Stimulated activated CD4-positive, alpha-beta T cell treated with anti-CD3 and anti-CD28 coated beads, Interleukin-15, amount 100 ng/mL, for 24 hours (primary cell): ENCODE data around the gene ESR2.
"Not testable (repeated sequence)": the region's sequence is repeated elsewhere in the genome, so short reads cannot be mapped to it uniquely, and the experiment has no call there.

Experiments
- DNase-seq: peaks from one replicate; pipeline ENCODE4 v3.0.0-alpha.2; 2020

ESR2 gene

DNA sequence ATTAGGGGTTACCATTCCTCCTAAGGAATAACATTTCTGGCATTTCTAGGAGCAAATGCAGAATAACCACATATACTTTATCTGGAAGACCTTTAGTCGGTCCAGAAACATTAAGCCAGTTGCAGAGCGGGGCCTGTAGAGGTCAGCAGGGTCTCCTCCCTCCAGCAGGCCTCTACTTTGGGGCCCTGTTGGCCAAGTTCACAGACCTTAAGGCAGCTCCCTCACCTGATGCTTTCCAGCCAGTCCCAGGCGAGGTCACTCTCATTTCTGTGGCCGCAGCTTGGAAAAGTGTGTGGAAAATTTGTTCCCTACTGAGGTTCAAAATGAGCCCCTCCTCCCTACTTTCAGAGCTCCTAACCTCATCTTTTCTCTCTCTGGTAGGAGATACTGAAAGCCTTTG lies 74.1 kb downstream of the ESR2 start:
- no peak for DNase-seq

DNA sequence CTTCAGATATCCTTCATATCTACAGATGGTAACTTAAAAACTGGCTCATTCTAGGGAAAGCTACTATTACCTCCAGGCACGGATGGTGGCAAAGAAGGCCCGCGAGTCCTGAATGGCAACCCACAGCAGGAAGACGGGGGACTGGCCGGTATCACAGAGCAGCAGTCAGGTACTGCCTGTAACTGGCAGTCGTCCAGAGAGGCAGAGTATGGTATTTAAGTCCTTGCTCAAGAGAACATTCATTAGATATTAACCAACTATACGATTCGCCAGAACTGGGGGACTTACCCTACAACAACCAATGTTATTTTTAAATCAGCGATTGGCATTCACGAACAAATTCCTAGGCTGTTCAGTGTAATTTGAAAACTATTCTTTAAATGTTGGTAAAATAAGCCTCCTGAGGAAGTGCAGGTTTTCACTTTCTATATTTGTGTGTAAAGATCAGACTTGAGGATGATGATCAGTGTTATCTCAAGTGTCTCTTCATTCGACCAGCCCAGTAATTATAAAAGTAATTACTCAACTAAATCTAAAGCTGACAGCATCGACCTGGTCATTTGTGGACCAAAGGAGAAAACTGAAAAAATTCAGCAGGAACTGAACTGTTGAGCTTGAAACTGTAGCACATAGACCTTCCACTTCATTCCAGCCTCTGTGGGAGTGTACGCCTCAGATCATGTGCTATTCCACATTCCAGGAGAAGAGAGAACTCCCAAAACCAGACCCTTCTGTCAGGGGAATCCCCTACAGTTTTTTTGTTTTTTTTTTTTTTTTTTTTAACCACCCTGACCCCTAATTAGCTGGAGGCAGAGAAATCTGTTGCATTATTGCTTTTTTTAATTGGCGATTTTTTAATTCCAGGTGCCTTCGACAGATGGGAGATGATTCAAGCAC lies 75.6 kb downstream of the ESR2 start:
- no peak for DNase-seq

DNA sequence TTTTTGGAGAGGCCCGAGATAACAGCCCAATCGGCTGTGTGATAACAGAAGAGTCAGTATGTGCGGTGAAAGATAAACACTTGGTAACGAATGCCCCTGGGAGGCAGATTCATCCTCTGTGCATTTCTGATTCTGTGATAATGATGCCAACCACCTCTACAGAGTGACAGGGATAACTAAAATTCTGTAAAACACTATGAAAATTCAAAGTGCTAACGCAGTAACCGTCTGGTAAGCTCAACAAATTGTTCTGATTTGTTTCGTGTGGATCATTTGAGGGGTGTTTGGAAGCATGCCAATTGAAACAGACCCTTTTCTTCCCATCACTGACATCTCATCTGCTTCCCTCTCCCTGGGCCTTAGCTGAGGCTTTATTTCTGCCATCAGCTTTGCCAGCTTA lies 76.3 kb downstream of the ESR2 start:
- no peak for DNase-seq

DNA sequence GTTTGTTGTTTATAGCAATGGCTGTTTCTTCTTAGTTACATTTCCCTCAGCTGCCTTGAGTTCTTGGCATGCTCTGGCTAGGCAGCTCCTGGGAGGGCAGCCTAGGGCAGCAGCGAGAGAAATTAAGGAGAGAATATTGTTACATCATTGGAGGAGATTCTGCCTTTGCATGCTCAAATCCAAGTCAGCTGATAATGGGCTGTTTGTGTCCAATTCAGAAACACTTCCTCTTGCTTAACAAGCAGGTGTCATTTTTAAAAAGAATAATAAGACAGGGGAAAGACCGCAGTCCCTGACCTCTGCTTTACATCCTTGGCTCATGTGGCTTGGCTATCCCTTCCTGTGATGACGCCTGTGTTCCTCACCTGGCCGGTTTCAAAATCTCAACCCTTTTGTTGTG lies 76.9 kb downstream of the ESR2 start:
- DNase-seq = no peak

DNA sequence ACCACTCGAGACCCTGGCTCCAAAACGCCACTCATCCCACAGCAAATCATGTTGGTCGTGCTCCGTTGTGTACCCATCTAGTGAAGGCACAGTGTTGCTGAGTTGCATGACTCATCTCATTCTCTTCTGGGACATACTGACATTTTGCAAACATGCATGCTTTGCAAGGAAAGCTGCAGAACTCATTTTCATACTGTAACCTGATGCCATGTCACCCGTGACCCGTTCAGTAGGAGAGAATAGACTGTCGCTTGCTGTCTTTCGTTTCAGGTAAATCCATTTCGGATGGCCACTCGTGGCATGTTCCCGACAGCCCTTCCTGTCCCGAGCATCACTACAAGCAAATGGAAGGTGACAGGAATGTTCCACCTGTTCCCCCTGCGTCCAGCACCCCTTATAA lies 78.2 kb downstream of the ESR2 start:
- no peak for DNase-seq

DNA sequence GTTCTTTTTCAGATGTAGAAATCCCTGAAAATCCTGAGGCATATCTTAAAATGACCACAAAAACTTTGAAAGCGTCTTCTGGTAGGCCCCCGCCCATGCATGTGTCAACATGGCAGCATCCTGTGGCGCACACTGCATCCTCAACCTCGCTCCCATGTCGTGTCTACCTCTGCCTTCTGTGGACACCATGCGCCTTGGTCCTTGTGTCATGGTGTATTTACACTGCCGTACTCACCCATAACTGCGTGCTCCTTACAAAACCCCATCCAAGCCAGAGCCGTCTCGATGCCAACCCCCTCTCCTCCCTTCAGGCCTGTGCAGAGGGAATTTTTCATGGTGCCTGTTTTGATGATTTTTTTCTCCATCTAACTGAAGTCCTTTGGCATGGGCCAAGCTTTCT lies 78.9 kb downstream of the ESR2 start:
- no peak for DNase-seq

DNA sequence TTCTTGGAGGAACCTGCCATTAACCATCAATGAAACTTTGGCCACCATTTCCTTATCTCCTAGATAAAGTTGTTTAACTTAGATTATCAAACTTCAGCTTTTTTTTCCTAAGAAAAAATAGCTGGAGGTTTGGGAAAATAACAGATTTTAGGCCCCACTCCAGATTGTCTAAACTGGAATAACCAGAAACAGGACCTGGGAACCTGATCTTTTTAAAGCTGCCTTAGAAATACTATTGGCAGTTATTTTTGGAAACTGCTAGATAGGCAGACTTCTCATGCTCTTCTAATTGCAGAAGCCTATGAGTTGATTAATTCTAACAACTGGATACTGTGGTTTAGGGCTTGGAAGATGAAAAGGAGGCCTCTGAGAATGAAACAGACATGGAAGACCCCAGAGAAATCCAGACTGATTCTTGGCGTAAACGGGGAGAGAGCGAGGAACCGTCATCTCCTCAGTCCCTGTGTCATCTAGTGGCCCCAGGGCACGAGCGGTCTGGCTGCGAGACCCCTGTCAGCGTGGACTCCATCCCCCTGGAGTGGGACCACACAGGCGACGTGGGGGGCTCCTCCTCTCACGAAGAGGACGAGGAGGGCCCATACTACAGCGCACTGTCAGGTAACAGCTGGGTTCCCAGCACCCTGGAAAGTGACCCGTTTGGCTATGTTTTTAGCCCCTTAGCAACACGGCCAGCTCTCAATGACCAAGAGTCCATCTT lies 80.2 kb downstream of the ESR2 start:
- DNase-seq = no peak

DNA sequence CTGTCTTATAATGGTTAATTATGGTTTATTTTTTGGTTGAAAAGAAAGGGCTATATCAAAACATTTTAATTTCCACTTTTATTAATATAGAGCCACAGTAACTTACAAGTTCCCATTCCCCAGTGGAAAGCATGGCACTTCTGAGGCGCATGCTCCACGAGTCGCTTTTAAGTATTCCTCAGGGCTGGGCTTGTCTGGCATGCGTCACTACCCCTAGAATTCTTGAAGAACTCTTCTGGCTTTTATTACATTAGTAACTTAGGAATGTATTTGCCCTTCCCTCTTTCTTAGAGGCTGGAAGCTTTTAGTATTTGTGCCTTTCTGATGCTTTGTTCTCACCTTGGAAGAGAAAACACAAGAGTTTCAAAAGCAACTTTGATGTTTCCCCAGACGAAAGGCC lies 81.1 kb downstream of the ESR2 start:
- no peak for DNase-seq

DNA sequence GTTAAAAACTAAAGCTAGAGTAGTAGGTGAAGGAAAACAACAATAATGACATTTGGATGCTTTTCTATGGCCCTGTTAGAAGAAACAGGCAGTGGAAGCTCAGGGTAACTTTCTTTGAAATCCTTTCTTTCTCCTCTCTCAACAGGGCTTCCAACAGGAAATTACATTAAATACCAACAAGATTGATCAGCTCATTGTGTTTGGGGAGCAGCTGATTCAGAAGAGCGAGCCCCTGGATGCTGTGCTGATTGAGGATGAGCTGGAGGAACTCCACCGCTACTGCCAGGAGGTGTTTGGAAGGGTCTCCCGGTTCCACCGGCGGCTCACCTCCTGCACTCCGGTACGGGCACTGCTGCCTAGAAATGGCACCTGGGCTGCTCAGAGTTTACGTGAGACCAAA lies 81.5 kb downstream of the ESR2 start:
- no peak for DNase-seq

DNA sequence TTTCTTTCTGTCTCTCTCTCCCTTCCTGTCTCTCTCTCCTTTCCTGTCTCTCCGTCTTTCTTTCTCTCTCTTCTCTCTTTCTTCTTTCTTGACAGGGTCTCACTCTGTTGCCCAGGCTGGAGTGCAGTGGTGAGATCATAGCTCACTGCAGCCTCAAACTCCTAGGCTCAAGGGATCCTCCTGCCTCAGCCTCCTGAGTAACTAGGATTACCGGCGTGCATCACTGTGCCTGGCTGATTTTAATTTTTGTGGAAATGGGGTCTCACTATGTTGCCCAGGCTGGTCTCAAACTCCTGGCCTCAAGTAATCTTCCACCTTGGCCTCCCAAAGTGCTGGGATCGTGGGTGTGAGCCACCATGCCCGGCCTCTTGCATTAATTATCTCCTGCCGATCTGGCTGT lies 83.3 kb downstream of the ESR2 start:
- not testable (repeated sequence) for DNase-seq

DNA sequence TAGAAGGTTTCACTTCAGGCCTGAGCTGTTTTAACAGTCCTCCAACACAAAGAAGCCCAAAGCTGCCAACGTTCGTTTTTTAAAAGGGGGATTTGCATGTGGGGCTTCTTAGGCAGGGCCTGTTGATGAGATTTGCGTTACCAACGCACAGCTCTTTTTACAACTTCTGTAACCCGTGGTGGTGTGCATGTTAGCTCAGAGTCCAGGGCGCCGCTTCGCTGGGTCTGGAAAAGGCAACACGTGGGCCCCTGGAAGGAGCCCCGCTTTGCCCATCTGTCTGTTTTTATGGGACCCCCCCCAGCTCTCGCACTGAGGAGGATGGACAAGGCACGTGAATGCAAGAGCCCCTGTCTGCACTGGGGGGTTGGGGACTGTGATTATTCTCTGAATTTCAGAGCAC lies 84.0 kb downstream of the ESR2 start:
- no peak for DNase-seq

DNA sequence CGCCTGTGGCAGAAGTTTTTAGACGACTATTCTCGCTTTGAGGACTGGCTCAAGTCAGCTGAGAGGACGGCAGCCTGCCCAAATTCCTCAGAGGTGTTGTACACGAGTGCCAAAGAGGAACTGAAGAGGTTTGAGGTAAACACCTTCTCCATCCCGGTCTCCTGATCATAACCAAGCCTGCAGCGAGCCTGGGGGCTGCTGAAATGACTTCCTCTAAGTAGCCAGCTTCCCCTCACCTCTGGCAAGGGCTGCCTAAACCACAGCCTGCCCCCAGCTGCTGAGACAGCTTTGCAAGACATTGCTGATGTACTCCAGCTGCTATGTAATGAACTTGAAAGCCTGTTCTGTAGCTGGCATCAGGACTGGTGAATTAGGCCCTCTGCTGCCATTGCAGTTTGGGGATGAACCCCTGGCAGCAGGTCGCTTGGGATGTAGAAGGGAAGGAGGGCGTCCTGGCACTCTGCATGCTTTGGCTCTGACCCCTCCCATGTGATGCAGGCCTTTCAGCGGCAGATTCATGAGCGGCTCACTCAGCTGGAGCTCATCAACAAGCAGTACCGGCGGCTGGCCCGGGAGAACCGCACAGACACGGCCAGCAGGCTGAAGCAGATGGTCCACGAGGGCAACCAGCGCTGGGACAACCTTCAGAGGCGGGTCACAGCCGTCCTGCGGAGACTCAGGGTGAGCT lies 84.6 kb downstream of the ESR2 start:
- DNase-seq = no peak

DNA sequence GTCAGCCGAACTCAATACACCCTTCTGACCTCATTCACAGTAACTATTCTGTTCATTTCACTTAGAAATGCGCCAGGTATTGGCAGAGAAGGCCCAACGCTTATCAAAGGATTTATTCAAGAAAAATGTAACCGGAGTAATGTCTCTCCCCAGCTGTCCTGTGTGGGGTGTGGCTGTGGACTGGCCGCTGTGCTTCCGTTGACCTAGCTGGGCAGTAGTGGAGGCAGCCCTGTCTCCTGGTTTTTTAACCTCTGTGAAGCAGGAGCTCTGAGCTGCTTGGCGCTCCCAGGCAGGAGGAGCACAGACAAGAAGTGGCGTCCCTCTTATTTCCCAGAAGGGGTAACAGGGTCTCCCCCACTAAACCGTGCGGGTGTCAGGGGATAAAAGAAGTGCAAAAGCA lies 85.2 kb downstream of the ESR2 start:
- no peak for DNase-seq

DNA sequence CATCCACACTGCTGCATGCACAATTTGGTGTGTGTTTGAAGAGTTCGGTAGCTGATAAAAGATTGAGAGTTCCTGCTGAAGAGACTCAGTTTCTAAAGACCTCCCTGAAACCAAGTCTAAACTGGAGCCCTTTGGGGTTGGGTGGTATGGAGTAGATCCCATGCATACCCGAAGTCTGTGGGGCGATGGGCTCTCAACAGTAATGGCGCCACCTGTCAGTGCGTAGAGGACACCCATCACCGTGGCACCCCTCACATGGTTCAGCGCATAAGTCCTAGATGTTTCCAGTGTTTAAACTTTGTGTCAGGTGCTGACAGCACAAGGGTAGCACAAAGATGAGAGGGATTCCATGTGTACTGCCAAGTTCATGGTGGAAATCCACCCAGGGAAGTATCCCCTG lies 85.9 kb downstream of the ESR2 start:
- no peak for DNase-seq

DNA sequence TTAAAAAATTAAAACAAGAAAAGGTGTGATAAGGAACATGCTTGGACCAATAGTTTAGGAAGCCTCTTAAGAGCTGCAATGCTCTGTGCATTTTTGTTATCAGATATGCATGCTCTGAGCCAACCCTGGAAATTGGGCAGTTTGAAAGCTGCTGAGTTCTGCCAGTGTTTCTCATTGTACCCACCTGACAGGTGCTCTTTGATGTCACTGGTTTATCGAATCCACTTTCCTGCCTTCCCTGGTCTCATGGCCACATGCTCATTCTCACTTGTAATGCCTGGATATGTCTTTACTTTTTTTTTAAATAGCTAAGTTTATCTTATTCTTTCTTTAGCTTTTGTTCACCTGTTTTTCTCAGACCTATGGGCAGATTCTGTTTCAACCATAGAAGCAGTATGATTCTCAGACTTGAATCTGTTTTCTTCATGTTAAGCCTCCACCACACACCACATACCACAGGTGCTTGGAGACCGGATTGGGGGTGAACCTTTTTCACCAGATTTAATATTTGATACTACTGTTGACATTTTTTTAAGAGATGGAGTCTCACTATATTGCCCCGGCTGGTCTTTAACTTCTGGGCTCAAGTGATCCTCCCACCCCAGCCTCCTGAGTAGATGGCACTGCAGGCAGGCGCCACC lies 90.7 kb downstream of the ESR2 start:
- DNase-seq = no peak

DNA sequence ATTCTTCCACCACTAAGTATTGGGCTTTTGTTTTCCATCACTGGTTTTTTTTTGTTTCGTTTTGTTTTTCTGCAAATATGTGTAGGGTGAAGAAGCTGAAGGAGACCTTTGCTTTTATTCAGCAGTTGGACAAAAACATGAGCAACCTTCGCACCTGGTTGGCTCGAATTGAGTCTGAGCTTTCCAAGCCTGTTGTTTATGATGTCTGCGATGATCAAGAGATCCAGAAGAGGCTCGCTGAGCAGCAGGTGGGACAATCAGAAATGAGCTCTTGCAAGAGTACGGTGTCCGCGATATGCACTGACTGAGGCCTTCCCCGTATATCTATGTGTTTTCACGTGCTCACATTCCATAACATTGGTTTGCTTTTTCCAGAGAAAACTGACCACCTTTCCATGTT lies 91.5 kb downstream of the ESR2 start:
- no peak for DNase-seq

DNA sequence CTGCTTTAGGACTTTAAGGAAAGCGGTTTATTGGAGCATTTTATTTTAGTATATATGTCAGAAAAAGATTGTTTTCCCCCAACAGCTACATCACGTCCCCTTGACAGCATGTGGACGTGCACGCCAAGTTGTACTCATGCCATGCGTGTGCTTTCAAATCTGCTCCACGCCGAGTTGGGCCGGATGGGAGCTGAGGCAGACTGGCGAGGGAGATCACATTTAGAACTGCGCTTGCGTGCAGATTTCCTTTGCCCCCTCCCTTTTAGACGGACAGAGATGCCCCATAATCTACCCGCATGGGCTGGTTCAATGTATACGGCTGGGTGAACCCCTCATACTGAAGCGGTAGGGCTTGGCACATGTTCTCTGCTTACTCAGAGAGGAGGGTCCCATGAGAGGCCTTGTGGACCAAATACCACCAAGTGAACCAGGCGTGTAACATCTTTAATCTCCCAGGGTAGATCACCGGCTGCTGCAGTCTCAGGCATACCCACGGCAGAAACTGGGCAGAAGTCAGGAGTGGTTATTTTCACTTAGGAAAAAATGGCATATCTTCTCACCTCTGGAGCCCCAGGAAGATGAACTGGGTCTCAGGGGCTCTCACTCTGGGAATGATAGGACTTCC lies 92.1 kb downstream of the ESR2 start:
- no peak for DNase-seq

DNA sequence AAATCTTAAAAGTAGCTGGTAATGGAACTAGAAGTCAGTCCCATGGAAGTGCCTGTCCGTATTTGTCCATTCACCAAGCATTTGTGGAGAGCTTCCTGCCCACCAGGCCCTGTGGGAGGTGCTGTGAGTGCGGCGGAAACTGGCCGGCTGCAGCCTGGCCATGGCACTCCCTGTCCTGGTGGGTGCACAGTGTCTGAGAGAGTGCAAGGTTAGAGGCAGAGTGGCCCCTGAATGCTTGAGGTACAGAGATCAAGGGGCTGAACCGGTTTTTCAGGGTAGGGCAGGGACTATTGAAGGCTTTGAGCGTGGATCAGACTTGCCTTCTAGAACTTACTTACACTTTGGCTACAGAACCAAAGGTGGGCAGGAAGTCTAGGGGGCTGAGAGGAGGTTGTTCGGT lies 92.9 kb downstream of the ESR2 start:
- DNase-seq = no peak

DNA sequence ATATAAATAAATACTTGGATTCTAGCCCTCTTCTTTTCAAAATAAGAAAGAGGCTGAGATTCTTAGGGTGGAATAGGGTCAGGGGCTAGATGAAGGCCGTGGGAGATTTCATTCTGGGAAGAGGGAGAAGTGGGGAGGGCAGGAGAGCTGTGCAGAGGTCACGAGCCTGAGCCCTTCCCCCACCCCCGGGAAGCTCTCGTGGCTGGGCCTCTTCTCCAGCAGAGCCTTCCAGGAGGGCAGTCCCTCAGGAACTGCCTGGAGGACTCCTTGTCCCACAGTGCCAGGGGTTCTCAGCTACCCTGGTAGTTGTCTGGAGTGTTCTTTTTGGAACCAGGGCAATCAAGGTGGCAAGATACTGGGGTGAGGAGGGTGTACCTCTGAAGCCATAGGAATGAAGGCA lies 94.0 kb downstream of the ESR2 start:
- DNase-seq = no peak

DNA sequence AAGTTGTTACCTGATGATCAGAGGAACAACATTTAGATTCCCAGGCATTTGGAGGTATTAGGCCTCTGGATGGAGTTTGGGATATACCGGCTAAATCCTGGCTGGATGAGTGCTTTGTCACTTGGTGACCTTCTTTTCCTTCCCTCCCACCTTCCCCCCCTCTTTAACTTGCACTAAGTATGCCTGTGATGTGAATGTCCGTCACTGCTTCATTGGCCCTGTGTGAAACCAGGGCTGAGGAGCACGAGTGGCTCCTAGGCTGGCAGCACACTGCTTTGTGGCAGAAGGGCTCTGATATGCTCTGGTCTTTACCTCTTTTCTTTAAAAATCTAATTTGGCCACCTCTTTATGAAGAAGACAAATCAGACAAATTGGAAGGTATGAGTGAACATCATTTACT lies 95.7 kb downstream of the ESR2 start:
- DNase-seq = no peak

DNA sequence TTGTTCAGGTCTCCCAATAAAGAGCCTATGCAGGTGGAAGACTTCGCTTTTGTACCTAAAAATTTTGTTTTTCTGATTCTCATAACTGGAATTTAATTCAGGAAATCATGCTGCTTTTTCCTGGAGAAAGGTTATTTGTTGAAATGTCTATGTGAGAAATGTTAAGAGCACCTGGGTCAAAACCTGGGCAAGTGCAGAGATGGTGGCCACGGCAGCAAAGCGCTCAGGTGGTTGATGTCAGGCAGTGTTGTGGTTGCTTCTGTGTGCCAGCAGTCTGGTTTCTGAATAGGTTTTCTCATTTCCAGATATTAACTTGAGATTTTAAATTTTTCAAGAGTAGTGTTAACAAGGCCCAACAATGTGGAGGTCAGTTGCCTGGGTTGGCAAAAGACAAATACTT lies 96.2 kb downstream of the ESR2 start:
- DNase-seq = no peak

DNA sequence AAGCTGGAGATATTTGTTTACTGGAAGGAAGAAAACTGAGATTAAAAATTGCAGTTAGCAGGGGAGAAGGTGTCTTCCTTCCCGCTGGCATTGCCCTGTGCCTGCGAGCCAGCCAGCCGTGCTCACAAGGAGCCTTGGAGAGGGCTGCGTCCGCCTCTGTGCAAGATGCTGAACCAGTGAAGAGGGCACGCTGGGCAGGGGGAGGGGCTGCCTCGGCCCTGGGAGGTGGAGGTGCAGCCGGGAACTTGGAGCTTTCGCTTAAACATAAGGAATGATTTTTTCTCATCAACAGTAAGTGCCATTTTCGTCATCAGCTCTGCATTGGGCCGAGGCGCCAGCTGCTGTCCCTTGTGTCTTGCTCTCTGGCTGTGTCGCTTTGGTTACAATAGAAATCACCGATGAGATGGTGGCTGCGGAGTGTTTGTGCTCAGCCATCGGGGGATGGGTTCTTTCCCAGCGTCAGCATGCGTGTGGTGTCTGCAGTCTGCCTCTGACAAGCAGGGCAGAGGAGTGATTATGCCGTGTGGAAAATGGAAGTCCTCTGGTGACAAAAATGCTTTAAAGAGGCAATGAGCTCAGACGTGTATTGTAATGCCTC lies 97.3 kb downstream of the ESR2 start:
- peak; percentile 17 for DNase-seq

DNA sequence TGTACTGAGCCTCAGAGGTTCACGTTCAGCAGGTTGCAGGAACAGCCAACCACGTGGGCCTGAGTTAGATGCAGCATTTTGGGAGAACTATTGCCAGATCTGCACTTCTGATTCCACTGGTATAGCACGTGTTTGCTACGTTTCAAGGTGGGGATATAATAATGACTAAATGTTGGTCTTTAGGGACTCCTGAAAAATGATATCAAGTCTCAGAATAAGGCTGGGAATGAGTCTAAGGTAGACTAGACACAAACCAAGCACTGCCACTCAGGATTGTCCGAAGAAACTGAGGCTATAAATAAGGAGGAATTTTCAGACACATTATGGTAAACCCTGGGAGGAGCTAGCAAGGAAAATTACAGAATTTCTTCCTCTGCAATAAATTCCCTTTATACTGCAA lies 98.1 kb downstream of the ESR2 start:
- no peak for DNase-seq
